ENCODE results near the gene SLC29A1.
"Not testable (repeated sequence)": the region's sequence is repeated elsewhere in the genome, so short reads cannot be mapped to it uniquely, and the experiment has no call there.

Gene SLC29A1

GRCh38 chr6:44222486-44223318 lies 693 bp upstream of the SLC29A1 start:
- no peak for DNase-seq (ENCODE audit: low read depth)

DNA sequence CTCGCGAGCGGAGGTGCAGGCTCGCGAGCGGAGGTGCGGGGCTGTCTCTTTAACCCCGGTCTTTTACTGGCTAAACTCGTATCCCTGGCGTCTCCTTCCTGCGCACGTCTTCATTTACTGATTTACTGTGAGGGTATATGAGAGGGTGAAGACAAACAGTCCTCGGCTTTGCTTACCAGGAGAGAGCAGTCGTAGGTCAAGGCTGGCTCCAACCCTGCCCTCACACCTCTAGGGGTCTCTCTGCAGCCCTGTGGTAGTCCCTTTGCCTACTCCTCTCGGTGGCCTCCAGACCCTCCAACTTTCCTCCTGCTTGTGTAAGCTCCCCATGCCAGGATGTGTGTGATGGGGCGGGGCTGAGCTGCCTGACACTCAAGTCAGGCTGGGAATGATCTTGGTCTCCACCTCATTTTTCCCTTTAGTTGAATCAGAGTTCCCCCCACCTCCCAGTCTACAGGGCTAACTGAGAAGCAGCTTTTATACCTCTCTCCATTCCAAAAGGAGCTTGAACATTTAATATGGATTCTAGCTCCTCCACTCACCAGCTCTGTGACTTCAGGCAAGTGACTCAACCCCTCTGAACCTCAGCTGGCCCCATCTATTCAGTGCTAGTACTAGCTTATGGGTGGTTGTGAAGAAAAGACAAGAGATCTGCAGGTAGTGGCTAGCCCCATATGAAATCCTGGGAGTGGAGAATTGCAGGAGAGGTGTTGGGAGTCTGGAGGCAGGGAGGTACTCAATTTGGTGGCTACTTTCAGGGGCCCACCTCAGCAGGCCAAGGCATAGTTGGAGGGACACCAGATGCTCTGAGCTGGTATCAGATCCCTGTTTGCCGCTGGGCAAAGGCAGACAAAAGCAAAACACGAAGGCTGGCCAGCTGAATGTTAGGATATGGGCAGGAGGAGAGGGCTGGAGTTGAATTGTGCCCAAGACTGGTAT lies 902 bp downstream of the SLC29A1 start:
- DNase-seq (ENCODE audit: low read depth): no peak

GRCh38 chr6:44224965-44225305 lies 1.5 kb downstream of the SLC29A1 start:
- DNase-seq (ENCODE audit: low read depth): no peak

- DNase-seq (ENCODE audit: low read depth): no peak
Measured at GRCh38 chr6:44225579-44226325, 2.4 kb downstream of the SLC29A1 start.

DNA sequence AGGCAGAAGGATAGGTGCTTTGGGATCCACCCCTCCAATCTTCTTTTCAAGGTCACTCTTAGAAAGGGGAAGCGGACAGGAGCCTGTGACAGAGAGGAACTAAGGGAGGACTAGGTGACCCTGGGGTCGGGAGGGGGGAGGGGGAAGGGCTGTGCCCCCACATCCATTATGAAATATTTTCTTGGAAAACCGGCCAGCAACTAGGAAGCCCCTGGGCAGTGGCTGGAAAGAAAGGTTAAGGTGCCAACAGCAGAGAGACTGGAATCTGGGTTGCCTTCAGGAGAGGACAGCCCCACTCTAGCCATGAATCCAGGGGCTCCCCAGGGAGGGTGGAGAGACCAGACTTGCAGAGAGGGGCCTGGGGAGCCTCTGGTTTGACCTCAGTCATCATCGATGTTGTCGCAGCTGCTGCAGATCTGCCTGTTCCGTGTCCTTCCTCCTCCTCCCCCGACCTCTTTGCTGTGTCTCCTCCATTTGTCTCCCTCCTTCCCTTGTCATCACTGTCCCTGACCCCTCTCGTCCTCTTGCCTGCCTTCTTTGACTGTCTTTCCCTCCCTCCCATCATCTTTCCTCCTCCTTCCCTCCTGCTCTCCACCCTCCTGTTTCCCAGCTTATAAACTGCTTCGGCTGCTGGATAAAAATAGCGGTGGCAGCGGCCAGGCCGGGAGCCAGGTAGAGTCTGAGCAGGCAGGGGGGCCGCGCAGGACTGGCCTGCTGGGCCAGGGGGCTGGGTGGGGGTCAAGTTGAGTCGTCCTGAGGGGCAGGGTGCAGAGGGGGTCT lies 3.2 kb downstream of the SLC29A1 start:
- DNase-seq (ENCODE audit: low read depth): no peak

DNA sequence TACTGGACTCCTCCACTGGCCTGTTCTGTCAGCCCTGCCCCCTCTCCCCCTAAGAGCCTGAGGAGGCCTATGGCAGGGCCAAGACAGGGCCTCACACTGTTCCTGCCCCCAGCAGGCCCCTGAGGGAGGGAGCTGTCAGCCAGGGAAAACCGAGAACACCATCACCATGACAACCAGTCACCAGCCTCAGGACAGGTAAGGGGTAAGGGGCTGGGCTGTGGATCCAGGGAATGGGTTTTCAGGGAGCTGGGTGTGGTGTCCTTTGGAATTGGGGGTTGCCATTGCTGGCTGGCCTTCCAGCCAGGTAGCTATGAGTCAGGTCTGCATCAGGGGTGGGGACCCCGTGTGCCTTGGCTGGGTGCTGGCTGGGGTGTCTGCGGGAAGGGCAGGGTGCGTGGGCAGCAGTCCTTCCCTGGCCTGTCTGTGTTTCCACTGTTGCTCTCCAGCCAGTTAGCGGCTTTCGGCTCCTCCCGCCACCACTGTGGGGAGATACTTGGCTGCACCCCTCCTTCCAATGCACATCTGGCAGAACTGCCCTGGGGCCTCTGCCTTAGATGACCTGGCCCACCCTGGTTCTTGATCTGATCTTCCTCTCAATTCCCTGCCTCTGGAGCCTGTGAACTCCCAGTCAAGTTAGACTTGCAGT lies 3.9 kb downstream of the SLC29A1 start:
- DNase-seq (ENCODE audit: low read depth): no peak

GRCh38 chr6:44228031-44228430 lies 4.6 kb downstream of the SLC29A1 start:
- DNase-seq (ENCODE audit: low read depth): no peak

DNA sequence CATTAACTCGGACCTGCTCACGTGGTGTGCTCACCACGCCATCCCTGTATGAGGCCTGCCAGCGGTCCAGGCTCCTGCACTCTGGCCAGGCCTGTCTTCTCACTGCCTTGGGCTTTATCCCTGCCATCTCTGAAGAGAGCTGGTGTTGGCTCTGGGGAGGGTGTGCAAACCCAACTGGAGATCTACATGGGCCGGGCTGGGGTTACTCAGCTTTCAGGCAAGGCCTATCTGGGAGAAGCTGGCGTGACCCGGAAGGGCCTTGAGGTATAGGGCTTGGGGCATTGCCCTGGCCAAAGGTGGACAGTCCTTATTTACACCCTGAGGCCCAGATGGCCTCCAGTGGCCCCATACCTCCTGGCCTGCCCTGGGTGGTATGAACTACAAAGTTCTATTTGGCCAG lies 5.0 kb downstream of the SLC29A1 start:
- DNase-seq (ENCODE audit: low read depth): no peak

GRCh38 chr6:44228836-44229235 lies 5.4 kb downstream of the SLC29A1 start:
- no peak for DNase-seq (ENCODE audit: low read depth)

DNA sequence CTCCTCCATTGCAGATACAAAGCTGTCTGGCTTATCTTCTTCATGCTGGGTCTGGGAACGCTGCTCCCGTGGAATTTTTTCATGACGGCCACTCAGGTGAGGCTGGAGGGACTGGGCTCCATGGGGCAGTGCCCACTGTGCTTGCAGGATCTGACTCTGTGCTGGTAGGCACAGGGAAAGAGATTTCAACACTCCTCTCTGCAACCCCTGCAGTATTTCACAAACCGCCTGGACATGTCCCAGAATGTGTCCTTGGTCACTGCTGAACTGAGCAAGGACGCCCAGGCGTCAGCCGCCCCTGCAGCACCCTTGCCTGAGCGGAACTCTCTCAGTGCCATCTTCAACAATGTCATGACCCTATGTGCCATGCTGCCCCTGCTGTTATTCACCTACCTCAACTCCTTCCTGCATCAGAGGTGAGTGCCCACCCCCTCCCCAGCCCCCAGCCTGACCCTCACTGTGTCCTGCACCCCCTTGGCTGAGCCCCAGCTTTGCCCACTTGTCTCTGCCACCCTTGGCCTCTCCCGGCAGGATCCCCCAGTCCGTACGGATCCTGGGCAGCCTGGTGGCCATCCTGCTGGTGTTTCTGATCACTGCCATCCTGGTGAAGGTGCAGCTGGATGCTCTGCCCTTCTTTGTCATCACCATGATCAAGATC lies 6.1 kb downstream of the SLC29A1 start:
- no peak for DNase-seq (ENCODE audit: low read depth)

DNA sequence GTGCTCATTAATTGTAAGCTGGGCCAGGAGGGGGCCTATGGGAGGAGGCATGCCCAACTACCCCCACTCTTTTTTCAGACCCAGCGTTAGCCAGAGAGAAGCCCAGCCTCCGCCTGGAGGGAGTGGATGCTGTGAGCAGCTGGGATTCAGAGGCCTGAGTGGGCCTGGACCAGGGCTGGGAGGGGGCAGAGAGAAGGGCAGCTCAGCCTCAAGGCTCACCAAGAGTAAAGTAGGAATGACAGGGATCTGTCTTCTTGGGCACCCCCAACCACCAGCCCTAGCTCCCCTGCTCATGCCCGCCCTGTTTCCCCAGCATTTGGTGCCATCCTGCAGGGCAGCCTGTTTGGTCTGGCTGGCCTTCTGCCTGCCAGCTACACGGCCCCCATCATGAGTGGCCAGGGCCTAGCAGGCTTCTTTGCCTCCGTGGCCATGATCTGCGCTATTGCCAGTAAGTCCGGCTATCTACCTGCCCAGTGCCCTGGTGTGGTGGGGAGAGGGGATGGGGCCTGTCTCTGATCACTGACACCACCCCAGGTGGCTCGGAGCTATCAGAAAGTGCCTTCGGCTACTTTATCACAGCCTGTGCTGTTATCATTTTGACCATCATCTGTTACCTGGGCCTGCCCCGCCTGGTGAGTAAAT lies 6.8 kb downstream of the SLC29A1 start:
- no peak for DNase-seq (ENCODE audit: low read depth)

DNA sequence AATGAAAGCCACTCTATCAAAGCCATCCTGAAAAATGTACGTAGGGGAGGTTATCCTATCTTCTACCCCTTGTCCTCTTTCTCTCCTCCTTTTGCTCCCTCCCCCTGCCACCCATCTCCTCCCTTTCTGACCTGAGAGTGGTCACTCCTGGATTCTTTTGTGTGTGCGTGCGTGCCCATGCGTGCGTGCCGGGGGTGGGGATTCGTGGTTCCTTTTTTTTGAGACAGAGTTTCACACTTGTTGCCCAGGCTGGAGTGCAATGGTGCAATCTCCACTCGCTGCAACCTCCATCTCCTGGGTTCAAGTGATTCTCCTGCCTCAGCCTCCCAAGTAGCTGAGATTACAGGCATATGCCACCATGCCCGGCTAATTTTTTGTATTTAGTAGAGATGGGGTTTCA lies 8.0 kb downstream of the SLC29A1 start:
- DNase-seq (ENCODE audit: low read depth): not testable (repeated sequence)

- DNase-seq (ENCODE audit: low read depth): no peak
Measured at GRCh38 chr6:44232676-44233566, 9.5 kb downstream of the SLC29A1 start.

DNA sequence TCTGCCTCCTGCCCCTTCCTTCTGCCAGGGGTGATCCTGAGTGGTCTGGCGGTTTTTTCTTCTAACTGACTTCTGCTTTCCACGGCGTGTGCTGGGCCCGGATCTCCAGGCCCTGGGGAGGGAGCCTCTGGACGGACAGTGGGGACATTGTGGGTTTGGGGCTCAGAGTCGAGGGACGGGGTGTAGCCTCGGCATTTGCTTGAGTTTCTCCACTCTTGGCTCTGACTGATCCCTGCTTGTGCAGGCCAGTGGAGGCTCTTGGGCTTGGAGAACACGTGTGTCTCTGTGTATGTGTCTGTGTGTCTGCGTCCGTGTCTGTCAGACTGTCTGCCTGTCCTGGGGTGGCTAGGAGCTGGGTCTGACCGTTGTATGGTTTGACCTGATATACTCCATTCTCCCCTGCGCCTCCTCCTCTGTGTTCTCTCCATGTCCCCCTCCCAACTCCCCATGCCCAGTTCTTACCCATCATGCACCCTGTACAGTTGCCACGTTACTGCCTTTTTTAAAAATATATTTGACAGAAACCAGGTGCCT lies 10.2 kb downstream of the SLC29A1 start:
- DNase-seq (ENCODE audit: low read depth): no peak

DNA sequence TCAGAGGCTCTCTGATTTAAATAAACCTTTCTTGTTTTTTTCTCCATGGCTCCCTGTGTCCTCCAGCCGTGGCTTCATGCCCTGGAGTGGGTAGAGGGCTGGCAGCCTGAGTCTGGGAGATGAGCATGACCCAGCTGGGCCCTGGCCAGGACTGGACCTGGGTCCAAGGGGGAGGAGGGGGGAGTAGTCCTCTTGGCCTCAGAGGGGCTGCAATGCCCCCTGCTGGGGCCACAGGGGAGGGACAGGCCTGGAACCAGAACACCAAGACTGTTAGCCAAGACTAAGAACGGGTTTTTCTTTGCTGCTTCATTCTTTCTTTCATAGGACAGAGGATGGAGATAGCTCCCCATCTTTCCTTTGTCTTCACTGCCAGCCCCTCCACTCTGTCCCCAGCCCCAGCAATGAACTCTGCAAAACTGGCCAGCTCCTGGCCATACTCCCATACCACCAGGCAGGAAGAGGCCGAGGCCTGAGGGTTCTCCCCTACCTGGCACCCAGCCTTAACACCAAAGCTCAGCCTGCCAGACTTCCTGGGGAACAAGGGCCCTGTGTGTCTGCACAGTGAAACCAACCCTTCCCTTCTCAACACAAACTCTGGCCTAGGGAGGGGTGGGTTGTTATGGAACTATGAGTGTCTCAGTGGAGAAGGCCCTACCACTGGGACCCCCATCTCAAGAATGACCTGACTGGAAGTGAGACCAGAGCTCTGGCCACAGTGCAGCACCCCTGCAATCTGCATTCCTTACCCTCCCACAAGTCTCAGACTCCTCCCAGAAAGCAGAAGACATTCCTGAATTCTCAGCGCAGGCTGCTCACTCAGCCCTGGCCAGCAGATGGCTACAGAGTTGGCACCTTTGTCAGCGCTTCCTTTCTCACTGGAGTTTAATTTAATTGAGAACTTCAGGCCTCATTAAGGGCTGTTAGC lies 11.0 kb downstream of the SLC29A1 start:
- no peak for DNase-seq (ENCODE audit: low read depth)

DNA sequence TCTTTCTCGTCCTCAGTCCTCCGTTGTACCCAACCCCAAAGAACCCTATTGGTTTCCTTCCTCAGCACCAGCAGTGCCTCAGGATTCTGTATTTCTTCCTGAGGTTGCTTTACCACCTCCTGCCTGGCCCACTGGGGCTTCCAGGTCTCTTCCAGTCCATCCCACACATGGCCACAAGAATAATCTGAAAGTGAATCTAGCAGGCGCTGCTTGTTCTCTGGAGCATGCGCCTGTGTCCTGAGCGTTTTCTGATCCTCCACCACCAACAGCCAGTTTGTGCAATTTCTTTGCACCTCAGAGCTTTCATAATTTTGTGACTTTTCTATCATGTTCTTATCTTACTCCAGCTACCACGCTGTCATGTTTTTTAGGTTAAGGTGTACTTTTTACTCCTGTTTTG lies 11.9 kb downstream of the SLC29A1 start:
- no peak for DNase-seq (ENCODE audit: low read depth)

DNA sequence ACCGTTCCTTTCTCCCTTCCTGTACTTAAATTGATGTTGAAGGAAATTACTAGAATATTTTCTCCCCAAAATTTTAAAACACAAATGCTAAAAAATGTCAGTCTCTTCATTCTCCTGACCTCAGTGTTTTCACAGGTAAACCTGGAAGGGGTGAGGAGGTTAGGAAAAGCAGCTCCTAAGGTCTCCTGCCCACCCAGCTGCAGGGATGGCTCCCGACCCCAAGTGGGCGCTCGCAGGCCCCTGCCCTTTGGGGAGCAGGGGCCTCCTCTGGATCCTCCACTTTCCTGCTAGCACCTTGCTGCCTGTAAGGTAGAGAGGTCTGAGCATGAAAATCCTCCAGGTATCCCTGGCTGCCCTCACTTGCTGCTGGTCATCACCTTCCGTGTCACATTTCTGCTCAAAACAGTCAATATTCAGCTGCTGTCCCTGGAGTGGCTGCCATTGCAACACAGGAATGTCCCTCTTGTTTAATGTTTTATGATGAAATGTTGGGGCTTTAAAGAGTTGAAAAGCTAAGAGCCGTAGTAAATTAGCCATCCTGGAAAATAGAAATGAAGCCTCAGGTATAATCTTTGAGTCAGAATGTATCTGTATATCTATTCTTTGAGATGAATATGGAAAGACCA lies 12.6 kb downstream of the SLC29A1 start:
- DNase-seq (ENCODE audit: low read depth): no peak
